Upper lobe of left lung (tissue), 4 donors: Measurements from ENCODE around the gene TMEM86A.

ENCODE experiments used
- POLR2A ChIP-seq, 4 donors: fragments of 450-650 bp; IDR thresholded peaks; one replicate each; pipeline ENCODE4 v1.5.1; 2016 to 2017; ENCODE audit warnings: antibody characterized with exemption in 4 of 4, mild to moderate bottlenecking in 2 of 4
- POLR2AphosphoS5 ChIP-seq, 2 donors: sonication (generic); formaldehyde crosslinking; IDR thresholded peaks; one replicate each; pipeline ENCODE4 v1.5.1; 2017; ENCODE audit warnings: antibody characterized with exemption in 2 of 2
- TF ChIP-seq, protein P1 (sequence below), 6 experiments: fragments of 450-650 bp in 4 of 6; fragments of 200-600 bp in 2 of 6; sonication (generic) in 2 of 6; IDR thresholded peaks; one replicate each; pipeline ENCODE4 v1.5.1; 2016 to 2019; ENCODE audit warnings: antibody characterized with exemption in 6 of 6

DNA sequence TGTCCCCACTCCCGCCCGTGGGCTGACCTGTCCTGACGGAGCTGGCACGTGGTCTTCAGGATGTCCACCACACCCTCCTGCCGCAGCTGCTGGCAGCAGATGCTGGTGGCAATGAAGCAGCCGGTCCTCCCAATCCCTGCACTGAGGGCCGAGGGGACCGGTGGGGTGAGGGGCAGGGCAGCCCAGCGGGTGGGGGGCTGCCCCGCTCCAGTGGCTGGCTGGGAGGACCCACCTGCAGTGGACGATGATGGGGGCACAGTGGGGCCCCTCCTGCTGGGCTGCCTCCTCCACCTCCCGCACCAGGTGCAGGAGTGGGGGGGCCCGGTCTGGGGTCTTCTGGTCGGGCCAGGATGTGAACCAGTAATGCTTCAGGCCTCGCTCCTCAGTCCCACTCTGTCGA is 30.8 kb downstream of the TMEM86A start:
- TF ChIP-seq, protein P1, sequence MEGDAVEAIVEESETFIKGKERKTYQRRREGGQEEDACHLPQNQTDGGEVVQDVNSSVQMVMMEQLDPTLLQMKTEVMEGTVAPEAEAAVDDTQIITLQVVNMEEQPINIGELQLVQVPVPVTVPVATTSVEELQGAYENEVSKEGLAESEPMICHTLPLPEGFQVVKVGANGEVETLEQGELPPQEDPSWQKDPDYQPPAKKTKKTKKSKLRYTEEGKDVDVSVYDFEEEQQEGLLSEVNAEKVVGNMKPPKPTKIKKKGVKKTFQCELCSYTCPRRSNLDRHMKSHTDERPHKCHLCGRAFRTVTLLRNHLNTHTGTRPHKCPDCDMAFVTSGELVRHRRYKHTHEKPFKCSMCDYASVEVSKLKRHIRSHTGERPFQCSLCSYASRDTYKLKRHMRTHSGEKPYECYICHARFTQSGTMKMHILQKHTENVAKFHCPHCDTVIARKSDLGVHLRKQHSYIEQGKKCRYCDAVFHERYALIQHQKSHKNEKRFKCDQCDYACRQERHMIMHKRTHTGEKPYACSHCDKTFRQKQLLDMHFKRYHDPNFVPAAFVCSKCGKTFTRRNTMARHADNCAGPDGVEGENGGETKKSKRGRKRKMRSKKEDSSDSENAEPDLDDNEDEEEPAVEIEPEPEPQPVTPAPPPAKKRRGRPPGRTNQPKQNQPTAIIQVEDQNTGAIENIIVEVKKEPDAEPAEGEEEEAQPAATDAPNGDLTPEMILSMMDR (IDR thresholded peaks at IDR 0.05): no peak
- TF ChIP-seq POLR2A (IDR thresholded peaks at IDR 0.05) (no peak), POLR2AphosphoS5 (IDR thresholded peaks at IDR 0.05) (no peak)
